BLaER1 treated with 17β-estradiol and CSF1 and Interleukin-3, amounts not matched to agents 10 nM and 100 nM (cell line): Measurements from ENCODE around the gene DAGLB.

Experiments
- H3K27ac ChIP-seq, 11 experiments: shearing (Covaris generic); formaldehyde crosslinking; 2 replicates each; pipeline ENCODE4 v1.8.1; 2022
- H3K27me3 ChIP-seq, 11 experiments: shearing (Covaris generic); formaldehyde crosslinking; 2 replicates each; pipeline ENCODE4 v1.8.1; 2022
- H3K36me3 ChIP-seq, 11 experiments: shearing (Covaris generic); formaldehyde crosslinking; 2 replicates each; pipeline ENCODE4 v1.8.1; 2022
- H3K4me1 ChIP-seq, 10 experiments: shearing (Covaris generic); formaldehyde crosslinking; 2 replicates each; pipeline ENCODE4 v1.8.1; 2022
- H3K4me2 ChIP-seq, 11 experiments: shearing (Covaris generic); formaldehyde crosslinking; 2 replicates each; pipeline ENCODE4 v1.8.1; 2022
- H3K4me3 ChIP-seq, 10 experiments: shearing (Covaris generic); formaldehyde crosslinking; 2 replicates each; pipeline ENCODE4 v1.8.1; 2022
- H3K9ac ChIP-seq, 11 experiments: shearing (Covaris generic); formaldehyde crosslinking; 2 replicates each; pipeline ENCODE4 v1.8.1; 2022
- H3K9me3 ChIP-seq, 11 experiments: shearing (Covaris generic); formaldehyde crosslinking; replicated peaks in 1 of 11; 2 replicates each; pipeline ENCODE4 v1.8.1; 2022
- H4K20me1 ChIP-seq, 11 experiments: shearing (Covaris generic); formaldehyde crosslinking; 2 replicates each; pipeline ENCODE4 v1.8.1; 2022
- Cebpa-rat ChIP-seq, 11 experiments: shearing (Covaris generic); IDR thresholded peaks; 2 replicates each; pipeline ENCODE4 v1.8.1; 2022

Gene DAGLB

GRCh38 chr7:6442114-6442513 lies 5.6 kb downstream of the DAGLB start:
- H3K9me3 ChIP-seq = peaks cover 0 to 40% (median 27%) of the 10 kb centered on the region in 11 experiments; a peak in 15 of 22 replicates
- H3K36me3 ChIP-seq = peaks cover 47 to 92% (median 65%) of the 10 kb centered on the region in 11 experiments
- peak overlapping the region; percentile 34 to 67 (median 56); a peak in 19 of 22 replicates for H3K9ac ChIP-seq
- peak overlapping the region; percentile 81 to 95 (median 89) for H3K4me2 ChIP-seq
- peak overlapping the region in 10 of 11 experiments; percentile 43 to 96 (median 91); a peak in 19 of 22 replicates for H3K27ac ChIP-seq
- peak in 5 of 11 experiments; percentile 13 to 60 (median 56); a peak in 5 of 22 replicates for TF ChIP-seq Cebpa-rat (IDR thresholded peaks at IDR 0.05)
- H3K27me3 ChIP-seq = no peaks in the 10 kb centered on the region
- H3K4me1 ChIP-seq = peaks cover 87 to 99% (median 96%) of the 10 kb centered on the region in 10 experiments
- H3K4me3 ChIP-seq = peak overlapping the region in 8 of 10 experiments; percentile 22 to 100 (median 42); a peak in 13 of 20 replicates
- peaks cover 18 to 61% (median 35%) of the 10 kb centered on the region in 11 experiments; a peak in 19 of 22 replicates for H4K20me1 ChIP-seq

GRCh38 chr7:6440381-6440780 lies 7.4 kb downstream of the DAGLB start:
- Histone ChIP-seq H3K4me1 (peaks cover 89 to 100% (median 97%) of the 10 kb centered on the region in 10 experiments), H3K27me3 (no peaks in the 10 kb centered on the region), H3K9ac (peak overlapping the region in 9 of 11 experiments; percentile 28 to 86 (median 84); a peak in 15 of 22 replicates), H4K20me1 (peaks cover 2 to 44% (median 18%) of the 10 kb centered on the region in 11 experiments; a peak in 16 of 22 replicates), H3K36me3 (peaks cover 40 to 80% (median 58%) of the 10 kb centered on the region in 11 experiments), H3K4me3 (peak overlapping the region in 2 of 10 experiments; percentile 3 to 100; a peak in 1 of 20 replicates), H3K4me2 (peak overlapping the region; percentile 81 to 95 (median 91); a peak in 20 of 22 replicates), H3K27ac (peak overlapping the region in 9 of 11 experiments; percentile 32 to 96 (median 93); a peak in 18 of 22 replicates), H3K9me3 (peaks cover 0 to 40% (median 27%) of the 10 kb centered on the region in 11 experiments; a peak in 15 of 22 replicates)
- no peak for TF ChIP-seq Cebpa-rat (IDR thresholded peaks at IDR 0.05)

GRCh38 chr7:6438427-6438826 lies 9.3 kb downstream of the DAGLB start:
- TF ChIP-seq Cebpa-rat (IDR thresholded peaks at IDR 0.05) = no peak
- peak overlapping the region; percentile 81 to 95 (median 91) for H3K4me2 ChIP-seq
- peaks cover 89 to 100% (median 97%) of the 10 kb centered on the region in 10 experiments for H3K4me1 ChIP-seq
- H3K36me3 ChIP-seq = peaks cover 31 to 80% (median 58%) of the 10 kb centered on the region in 11 experiments
- peak overlapping the region in 10 of 11 experiments; percentile 52 to 96 (median 91); a peak in 20 of 22 replicates for H3K27ac ChIP-seq
- peak overlapping the region; percentile 23 to 86 (median 78); a peak in 21 of 22 replicates for H3K9ac ChIP-seq
- H4K20me1 ChIP-seq = peaks cover 0 to 24% (median 4%) of the 10 kb centered on the region in 11 experiments; a peak in 11 of 22 replicates
- H3K27me3 ChIP-seq = no peaks in the 10 kb centered on the region
- H3K9me3 ChIP-seq = peaks cover 0 to 26% (median 18%) of the 10 kb centered on the region in 11 experiments; a peak in 15 of 22 replicates
- H3K4me3 ChIP-seq = peak overlapping the region in 9 of 10 experiments; percentile 5 to 53 (median 43); a peak in 16 of 20 replicates

GRCh38 chr7:6437251-6437650 lies 10.5 kb downstream of the DAGLB start:
- no peak for TF ChIP-seq Cebpa-rat (IDR thresholded peaks at IDR 0.05)
- Histone ChIP-seq H3K27ac (peak overlapping the region; percentile 48 to 96 (median 89); a peak in 21 of 22 replicates), H3K4me2 (peak overlapping the region; percentile 81 to 95 (median 91)), H3K9me3 (peaks cover 0 to 15% (median 11%) of the 10 kb centered on the region in 11 experiments; a peak in 14 of 22 replicates), H3K9ac (peak overlapping the region; percentile 65 to 86 (median 78); a peak in 21 of 22 replicates), H3K27me3 (no peaks in the 10 kb centered on the region), H3K4me1 (peaks cover 89 to 99% (median 96%) of the 10 kb centered on the region in 10 experiments), H3K4me3 (peak overlapping the region in 7 of 10 experiments; percentile 30 to 58 (median 46); a peak in 8 of 20 replicates), H4K20me1 (peaks cover 0 to 17% (median 5%) of the 10 kb centered on the region in 11 experiments; a peak in 11 of 22 replicates), H3K36me3 (peaks cover 20 to 79% (median 57%) of the 10 kb centered on the region in 11 experiments)

GRCh38 chr7:6436385-6436685 lies 11.4 kb downstream of the DAGLB start:
- peaks cover 0 to 21% (median 6%) of the 10 kb centered on the region in 11 experiments; a peak in 10 of 22 replicates for H4K20me1 ChIP-seq
- H3K36me3 ChIP-seq = peaks cover 18 to 79% (median 57%) of the 10 kb centered on the region in 11 experiments
- H3K4me3 ChIP-seq = peak overlapping the region; percentile 16 to 58 (median 46); a peak in 18 of 20 replicates
- H3K27me3 ChIP-seq = no peaks in the 10 kb centered on the region
- peak overlapping the region; percentile 81 to 95 (median 91) for H3K4me2 ChIP-seq
- peak overlapping the region; percentile 70 to 96 (median 89); a peak in 21 of 22 replicates for H3K27ac ChIP-seq
- TF ChIP-seq Cebpa-rat (IDR thresholded peaks at IDR 0.05) = peak in 5 of 11 experiments; percentile 42 to 64 (median 47); a peak in 5 of 22 replicates
- H3K9me3 ChIP-seq = peaks cover 0 to 6% (median 2%) of the 10 kb centered on the region in 11 experiments; a peak in 14 of 22 replicates
- peak overlapping the region; percentile 65 to 86 (median 78); a peak in 21 of 22 replicates for H3K9ac ChIP-seq
- peaks cover 86 to 99% (median 96%) of the 10 kb centered on the region in 10 experiments for H3K4me1 ChIP-seq

GRCh38 chr7:6435486-6436384 lies 12.0 kb downstream of the DAGLB start:
- Histone ChIP-seq H4K20me1 (peaks cover 0 to 27% (median 8%) of the 10 kb centered on the region in 11 experiments; a peak in 10 of 22 replicates), H3K27ac (peak overlapping the region; percentile 70 to 96 (median 89)), H3K9me3 (0 out of 22 replicates have a peak, but pooled peaks cover 0 to under 1% (median 0%) of the 10 kb centered on the region in 11 experiments), H3K9ac (peak overlapping the region; percentile 65 to 86 (median 78); a peak in 21 of 22 replicates), H3K4me1 (peaks cover 89 to 99% (median 96%) of the 10 kb centered on the region in 10 experiments), H3K4me2 (peak overlapping the region; percentile 81 to 95 (median 91)), H3K27me3 (no peaks in the 10 kb centered on the region), H3K36me3 (peaks cover 24 to 79% (median 59%) of the 10 kb centered on the region in 11 experiments), H3K4me3 (peak overlapping the region; percentile 16 to 58 (median 46); a peak in 18 of 20 replicates)
- TF ChIP-seq Cebpa-rat (IDR thresholded peaks at IDR 0.05) = no peak

- H3K4me2 ChIP-seq = peak overlapping the region; percentile 81 to 95 (median 91)
- H3K4me1 ChIP-seq = peaks cover 72 to 98% (median 90%) of the 10 kb centered on the region in 10 experiments
- H4K20me1 ChIP-seq = peaks cover 0 to 33% (median 9%) of the 10 kb centered on the region in 11 experiments; a peak in 10 of 22 replicates
- peak overlapping the region; percentile 31 to 86 (median 78); a peak in 18 of 22 replicates for H3K9ac ChIP-seq
- H3K4me3 ChIP-seq = peak overlapping the region in 2 of 10 experiments; percentile 5 to 32; a peak in 3 of 20 replicates
- TF ChIP-seq Cebpa-rat (IDR thresholded peaks at IDR 0.05) = peak in 5 of 11 experiments; percentile 14 to 47 (median 27); a peak in 2 of 22 replicates
- peaks cover 34 to 76% (median 65%) of the 10 kb centered on the region in 11 experiments for H3K36me3 ChIP-seq
- H3K27me3 ChIP-seq = no peaks in the 10 kb centered on the region
- H3K9me3 ChIP-seq = no peaks in the 10 kb centered on the region
- peak overlapping the region; percentile 52 to 96 (median 89); a peak in 21 of 22 replicates for H3K27ac ChIP-seq
These were observed 13.8 kb downstream of the DAGLB start for GRCh38 chr7:6433784-6434615.
